Cardiac fibroblast (primary cell): Measurements from ENCODE around the gene SPPL3.
"Not testable (repeated sequence)": the region's sequence is repeated elsewhere in the genome, so short reads cannot be mapped to it uniquely, and the experiment has no call there.

Source experiments
- DNase-seq, 2 donors: peaks; one replicate each; pipeline versions ENCODE4 v3.0.0 to v3.0.0-alpha.2; 2010; ENCODE audit warnings: low read depth in 2 of 2
- H3K4me3 ChIP-seq, 2 donors: replicated peaks in 1 of 2; 1 replicate in 1 of 2; 2 replicates in 1 of 2; pipeline ENCODE4 v1.5.1; 2011; ENCODE audit warnings: low read depth in 2 of 2, low read length in 2 of 2, mild to moderate bottlenecking in 2 of 2, moderate library complexity in 1 of 2
- TF ChIP-seq, protein P1 (sequence below): IDR thresholded peaks from one replicate; pipeline ENCODE4 v1.5.1; 2011; ENCODE audit warnings: low read depth, mild to moderate bottlenecking, low read length, inconsistent platforms

The SPPL3 gene

GRCh38 chr12:120903412-120904196 is 554 bp downstream of the SPPL3 start:
- H3K4me3 ChIP-seq: peak overlapping the region; percentile 81 to 92
- DNase-seq: peak; percentile 19 to 23
- TF ChIP-seq, protein P1, sequence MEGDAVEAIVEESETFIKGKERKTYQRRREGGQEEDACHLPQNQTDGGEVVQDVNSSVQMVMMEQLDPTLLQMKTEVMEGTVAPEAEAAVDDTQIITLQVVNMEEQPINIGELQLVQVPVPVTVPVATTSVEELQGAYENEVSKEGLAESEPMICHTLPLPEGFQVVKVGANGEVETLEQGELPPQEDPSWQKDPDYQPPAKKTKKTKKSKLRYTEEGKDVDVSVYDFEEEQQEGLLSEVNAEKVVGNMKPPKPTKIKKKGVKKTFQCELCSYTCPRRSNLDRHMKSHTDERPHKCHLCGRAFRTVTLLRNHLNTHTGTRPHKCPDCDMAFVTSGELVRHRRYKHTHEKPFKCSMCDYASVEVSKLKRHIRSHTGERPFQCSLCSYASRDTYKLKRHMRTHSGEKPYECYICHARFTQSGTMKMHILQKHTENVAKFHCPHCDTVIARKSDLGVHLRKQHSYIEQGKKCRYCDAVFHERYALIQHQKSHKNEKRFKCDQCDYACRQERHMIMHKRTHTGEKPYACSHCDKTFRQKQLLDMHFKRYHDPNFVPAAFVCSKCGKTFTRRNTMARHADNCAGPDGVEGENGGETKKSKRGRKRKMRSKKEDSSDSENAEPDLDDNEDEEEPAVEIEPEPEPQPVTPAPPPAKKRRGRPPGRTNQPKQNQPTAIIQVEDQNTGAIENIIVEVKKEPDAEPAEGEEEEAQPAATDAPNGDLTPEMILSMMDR: no peak

GRCh38 chr12:120902846-120903411 is 1.2 kb downstream of the SPPL3 start:
- TF ChIP-seq, protein P1: no peak
- no peak for DNase-seq
- peak overlapping the region; percentile 81 to 92 for H3K4me3 ChIP-seq

DNA sequence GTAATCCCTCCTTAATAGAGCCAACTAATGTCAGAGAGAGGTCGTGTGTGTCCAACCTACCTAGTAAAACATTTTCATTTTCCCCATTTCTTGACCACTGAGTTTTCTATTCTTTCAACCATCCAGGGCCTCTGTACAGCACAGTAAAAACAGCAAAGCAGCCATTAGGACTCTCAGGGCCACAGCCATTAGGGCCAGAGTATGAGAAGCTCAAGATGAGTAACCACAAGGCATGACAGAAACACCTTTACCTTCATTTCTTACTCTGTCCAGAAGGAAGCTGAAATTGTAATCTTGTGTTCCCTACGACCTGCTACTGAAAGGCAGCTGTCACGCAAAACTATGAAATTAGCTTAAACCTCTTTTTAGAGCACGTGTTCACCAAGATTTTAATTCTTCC is 2.3 kb downstream of the SPPL3 start:
- no peak for DNase-seq

DNA sequence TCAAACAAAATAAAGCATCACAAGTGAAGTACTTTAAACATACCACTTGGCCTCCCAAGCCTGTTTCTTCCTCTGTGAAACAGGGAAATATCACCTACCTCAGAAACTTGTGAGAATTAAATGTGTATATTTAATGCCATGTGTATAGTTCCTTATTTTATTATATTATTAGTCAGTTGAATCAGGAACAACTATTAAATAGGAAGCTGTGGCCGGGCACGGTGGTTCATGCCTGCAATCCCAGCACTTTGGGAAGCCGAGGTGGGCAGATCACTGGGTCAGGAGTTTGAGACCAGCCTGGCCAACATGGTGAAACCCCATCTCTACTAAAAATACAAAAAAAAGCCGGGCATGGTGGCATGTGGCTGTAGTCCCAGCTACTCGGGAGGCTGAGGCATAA is 3.1 kb downstream of the SPPL3 start:
- H3K4me3 ChIP-seq, DNase-seq: not testable (repeated sequence)

More for the DNA sequence above, 2.3 kb downstream of the SPPL3 start:
- TF ChIP-seq, protein P1: no peak
- H3K4me3 ChIP-seq: no peak overlapping the region

GRCh38 chr12:120895532-120895931 is 8.6 kb downstream of the SPPL3 start:
- DNase-seq: no peak
- TF ChIP-seq, protein P1: no peak
- H3K4me3 ChIP-seq: no peak overlapping the region

DNA sequence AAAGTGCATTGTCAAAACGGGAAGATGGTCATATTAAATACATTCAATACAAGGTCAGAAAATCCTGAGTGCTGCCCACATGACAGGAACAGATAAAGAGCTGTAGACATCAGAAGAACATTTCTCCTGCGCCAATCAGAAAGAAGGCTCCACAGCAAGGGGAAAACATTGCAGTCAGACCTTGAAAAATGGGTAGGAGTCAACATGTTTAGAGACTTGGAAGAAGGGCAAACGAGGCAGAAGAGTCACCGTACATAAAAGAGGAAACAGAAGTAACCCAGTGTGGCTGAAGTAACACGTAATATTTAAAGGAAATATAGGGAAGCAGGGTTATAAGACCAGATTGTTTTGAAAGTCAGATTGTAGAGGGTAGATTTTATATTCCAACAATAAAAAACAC is 11.9 kb downstream of the SPPL3 start:
- DNase-seq: no peak
- H3K4me3 ChIP-seq: no peak overlapping the region
- TF ChIP-seq, protein P1: no peak

DNA sequence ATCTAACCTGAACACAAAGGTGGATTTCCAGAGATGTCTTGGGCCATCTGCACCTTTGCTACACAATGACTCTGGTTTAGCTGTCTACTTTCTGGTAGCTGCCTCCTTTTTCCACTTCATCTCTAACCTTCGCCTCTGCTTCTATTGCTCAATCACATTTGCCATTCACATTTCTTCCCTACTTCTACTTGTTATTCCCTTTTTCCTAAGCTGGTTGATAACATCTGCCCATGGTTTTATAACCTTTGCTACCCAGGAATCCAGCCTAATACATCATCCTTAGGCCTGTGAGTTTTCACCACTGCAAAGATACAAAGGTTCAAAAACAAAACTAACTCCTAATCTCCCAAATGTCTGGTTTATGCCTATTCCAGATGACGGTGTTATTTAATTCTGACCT is 13.2 kb downstream of the SPPL3 start:
- H3K4me3 ChIP-seq: no peak overlapping the region
- no peak for DNase-seq
- TF ChIP-seq, protein P1: no peak
